IPS DF 4.7 (cell line): Measurements from ENCODE around the gene CALR3.
"Not testable (repeated sequence)": the region's sequence is repeated elsewhere in the genome, so short reads cannot be mapped to it uniquely, and the experiment has no call there.

Source experiments
- DNase-seq: peaks from one replicate; pipeline ENCODE4 v3.0.0-alpha.2; 2013; ENCODE audit warnings: low spot score; ENCODE audit errors: extremely low read depth

The CALR3 gene

GRCh38 chr19:16497042-16497441 is 1.1 kb upstream of the CALR3 start:
- DNase-seq = no peak

- DNase-seq = no peak
Measured at GRCh38 chr19:16496613-16496983, 631 bp upstream of the CALR3 start.

GRCh38 chr19:16486476-16486875 is 9.5 kb downstream of the CALR3 start:
- DNase-seq = not testable (repeated sequence)

DNA sequence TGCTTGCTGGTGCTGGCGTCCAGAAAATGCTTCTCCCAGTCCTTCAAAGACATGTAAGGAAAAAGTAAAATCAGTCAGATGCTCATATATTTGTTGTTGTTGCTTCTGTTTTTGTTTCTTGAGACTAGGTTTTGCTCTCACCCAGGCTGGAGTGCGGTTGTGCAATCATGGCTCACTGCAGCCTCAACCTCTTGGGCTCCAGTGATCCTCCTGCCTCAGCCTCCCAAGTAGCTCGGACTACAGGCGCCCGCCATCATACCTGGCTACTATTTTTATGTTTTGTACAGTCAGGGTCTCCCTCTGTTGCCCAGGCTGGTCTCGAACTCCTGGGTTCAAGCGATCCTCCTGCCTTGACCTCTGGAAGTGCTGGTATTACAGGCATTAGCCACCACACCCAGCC is 13.2 kb downstream of the CALR3 start:
- DNase-seq = no peak

GRCh38 chr19:16477311-16477710 is 18.7 kb downstream of the CALR3 start:
- no peak for DNase-seq

- DNase-seq = no peak
Measured at GRCh38 chr19:16476401-16476800, 19.6 kb downstream of the CALR3 start.

- no peak for DNase-seq
Measured at GRCh38 chr19:16473875-16474392, 22.0 kb downstream of the CALR3 start.

GRCh38 chr19:16472992-16473391 is 23.0 kb downstream of the CALR3 start:
- no peak for DNase-seq

DNA sequence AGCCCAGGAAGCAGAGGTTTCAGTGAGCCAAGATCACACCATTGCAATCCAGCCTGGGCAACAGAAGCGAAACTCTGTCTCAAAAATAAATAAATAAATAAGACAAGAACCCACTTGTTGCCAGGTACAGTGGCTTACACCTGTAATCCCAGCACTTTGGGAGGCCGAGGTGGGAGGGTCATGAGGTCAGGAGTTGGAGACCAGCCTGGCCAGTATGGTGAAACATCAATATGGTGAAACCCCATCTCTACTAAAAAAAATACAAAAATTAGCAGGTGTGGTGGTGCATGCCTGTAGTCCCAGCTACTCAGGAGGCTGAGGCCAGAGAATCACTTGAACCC is 23.4 kb downstream of the CALR3 start:
- not testable (repeated sequence) for DNase-seq

- DNase-seq = no peak
Measured at GRCh38 chr19:16470911-16471811, 24.8 kb downstream of the CALR3 start.

GRCh38 chr19:16470541-16470910 is 25.4 kb downstream of the CALR3 start:
- DNase-seq = no peak

GRCh38 chr19:16467581-16467980 is 28.4 kb downstream of the CALR3 start:
- no peak for DNase-seq

DNA sequence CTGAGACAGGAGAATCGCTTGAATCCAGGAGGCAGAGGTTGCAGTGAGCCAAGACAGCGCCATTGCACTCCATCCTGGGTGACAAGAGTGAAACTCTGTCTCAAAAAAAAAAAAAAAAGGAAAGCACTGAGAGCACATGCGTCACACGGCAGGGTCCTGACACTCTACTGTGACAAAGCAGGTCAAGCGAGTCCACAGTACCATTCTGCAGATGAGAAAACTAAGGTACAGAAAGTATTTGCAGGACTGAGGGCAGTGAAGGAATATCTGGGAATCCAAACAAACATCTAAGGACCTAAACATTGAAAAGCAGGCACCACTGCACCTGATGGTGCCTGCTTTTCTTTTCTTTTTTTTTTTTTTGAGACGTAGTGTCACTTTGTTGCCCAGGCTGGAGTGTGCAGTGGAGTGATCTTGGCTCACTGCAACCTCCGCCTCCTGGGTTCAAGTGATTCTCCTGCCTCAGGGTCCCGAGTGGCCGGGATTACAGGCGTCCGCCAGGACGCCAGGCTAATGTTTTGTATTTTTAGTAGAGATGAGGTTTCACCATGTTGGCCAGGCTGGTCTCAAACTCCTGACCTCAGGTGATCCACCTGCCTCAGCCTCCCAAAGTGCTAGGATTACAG is 29.1 kb downstream of the CALR3 start:
- DNase-seq = not testable (repeated sequence)

- no peak for DNase-seq
Measured at GRCh38 chr19:16465239-16465638, 30.7 kb downstream of the CALR3 start.

- DNase-seq = no peak
Measured at GRCh38 chr19:16463991-16464575, 31.9 kb downstream of the CALR3 start.

- DNase-seq = no peak
Measured at GRCh38 chr19:16463341-16463990, 32.5 kb downstream of the CALR3 start.

- no peak for DNase-seq
Measured at GRCh38 chr19:16462757-16463250, 33.2 kb downstream of the CALR3 start.

DNA sequence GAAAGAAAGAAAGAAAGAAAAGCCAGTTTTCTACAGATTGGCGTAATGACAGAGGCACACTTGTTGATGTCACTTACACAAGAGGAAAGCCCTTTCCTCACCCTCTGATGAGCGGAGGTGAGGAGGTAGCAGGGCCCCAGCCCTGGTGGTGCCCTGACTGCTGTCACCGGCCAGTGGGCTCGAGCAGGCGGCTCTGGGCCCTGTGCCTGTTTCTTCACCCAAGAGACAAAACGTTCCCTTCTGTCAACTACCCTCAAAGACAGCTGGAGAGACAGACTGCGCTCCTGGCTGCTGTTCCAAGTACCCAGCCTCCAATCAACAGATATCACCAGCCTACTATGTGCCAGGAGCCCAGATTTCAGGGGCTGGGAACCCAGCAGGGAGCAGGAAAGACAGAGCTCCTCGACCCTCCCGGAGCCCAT is 34.3 kb downstream of the CALR3 start:
- DNase-seq = no peak

- DNase-seq = no peak
Measured at GRCh38 chr19:16460454-16460853, 35.5 kb downstream of the CALR3 start.

DNA sequence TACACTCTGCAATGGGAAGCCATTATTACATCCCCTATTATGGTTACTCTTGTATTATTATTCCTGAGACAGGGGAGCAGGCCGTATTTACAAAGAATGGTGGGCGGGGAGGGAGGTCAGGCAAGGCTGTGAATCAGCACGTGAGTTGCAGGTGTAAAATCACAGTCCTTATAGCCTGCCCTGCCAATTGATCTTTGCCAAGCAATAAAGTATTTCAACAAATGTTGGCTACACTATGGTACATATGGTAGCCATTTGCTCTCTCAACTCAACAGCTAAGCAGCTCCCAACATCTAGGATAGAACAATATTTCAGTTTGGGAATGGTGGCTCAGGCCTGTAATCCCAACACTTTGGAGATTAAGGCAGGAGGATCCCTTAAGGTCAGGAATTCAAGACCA is 36.3 kb downstream of the CALR3 start:
- DNase-seq = no peak
